OCI-LY7 (cell line): ENCODE measurements around the gene RNF152. TPM values are rescaled to one million over a fixed set of nuclear protein-coding genes. Genes with fewer than 3 reads are reported as not detected.
"Not testable (repeated sequence)": the region's sequence is repeated elsewhere in the genome, so short reads cannot be mapped to it uniquely, and the experiment has no call there.

Experiments
- BruUV-seq: library from RNA; stranded (reverse); fragments of 400-500 nt; replicated peaks from 2 replicates; lab custom pipeline; 2021; lab: Mats Ljungman, UMichigan
- CTCF ChIA-PET: fragments of 300-600 bp; sonication (Branson Sonifier 250); formaldehyde crosslinking; loops from one replicate; lab custom pipeline; 2022; ENCODE audit warnings: antibody characterized with exemption; ENCODE audit not compliant: unreplicated experiment; lab: Charles Lee
- POLR2A ChIA-PET: fragments of 300-600 bp; sonication (Branson Sonifier 250); formaldehyde crosslinking; loops from one replicate; lab custom pipeline; 2022; ENCODE audit warnings: antibody characterized with exemption; lab: Charles Lee
- DNase-seq: peaks from one replicate; pipeline ENCODE4 v3.0.0-alpha.2; 2015; ENCODE audit warnings: low spot score
- H2AFZ ChIP-seq: fragments of 200-600 bp; sonication (generic), shearing (Covaris generic); 2 replicates; pipeline ENCODE4 v1.6.1; 2014; ENCODE audit warnings: mild to moderate bottlenecking, antibody characterized with exemption, low read length, moderate library complexity
- H3K27ac ChIP-seq: fragments of 200-600 bp; sonication (generic); 2 replicates; pipeline ENCODE4 v1.5.1; 2014; ENCODE audit warnings: mixed run types, low read depth, mild to moderate bottlenecking, moderate library complexity, low read length, inconsistent platforms; ENCODE audit not compliant: poor library complexity, severe bottlenecking
- H3K36me3 ChIP-seq: fragments of 200-600 bp; sonication (generic); 2 replicates; pipeline ENCODE4 v1.6.1; 2014; ENCODE audit warnings: mild to moderate bottlenecking, antibody characterized with exemption, low read length, moderate library complexity, mixed read lengths; ENCODE audit not compliant: insufficient read depth
- H3K4me1 ChIP-seq: fragments of 200-600 bp; sonication (generic); 2 replicates; pipeline ENCODE4 v1.5.1; 2014; ENCODE audit warnings: mild to moderate bottlenecking, low read length; ENCODE audit not compliant: insufficient read depth, poor library complexity, severe bottlenecking
- H3K4me2 ChIP-seq: fragments of 200-600 bp; sonication (generic); 2 replicates; pipeline ENCODE4 v1.6.1; 2014; ENCODE audit warnings: mild to moderate bottlenecking, low read length
- H3K4me3 ChIP-seq: fragments of 200-600 bp; sonication (generic); 2 replicates; pipeline ENCODE4 v1.5.1; 2014; ENCODE audit warnings: mild to moderate bottlenecking, low read depth, low read length; ENCODE audit not compliant: poor library complexity, severe bottlenecking
- H3K79me2 ChIP-seq: fragments of 200-600 bp; sonication (generic); 2 replicates; pipeline ENCODE4 v1.6.1; 2016; ENCODE audit warnings: low read depth, mild to moderate bottlenecking, low read length, moderate library complexity, mixed read lengths; ENCODE audit not compliant: insufficient read depth
- H3K9me2 ChIP-seq: fragments of 200-600 bp; sonication (generic); 2 replicates; pipeline ENCODE4 v1.6.1; 2016; ENCODE audit warnings: mild to moderate bottlenecking, low read length, mixed read lengths; ENCODE audit not compliant: insufficient read depth
- H3K9me3 ChIP-seq: fragments of 200-600 bp; sonication (generic); 2 replicates; pipeline ENCODE4 v1.6.1; 2014; ENCODE audit warnings: mild to moderate bottlenecking, mixed run types, low read length, mixed read lengths
- H4K20me1 ChIP-seq: fragments of 200-600 bp; sonication (generic); 2 replicates; pipeline ENCODE4 v1.6.1; 2014; ENCODE audit warnings: mild to moderate bottlenecking, antibody characterized with exemption, low read length, moderate library complexity, mixed read lengths; ENCODE audit not compliant: insufficient read depth
- CTCF ChIP-seq: fragments of 200-600 bp; sonication (generic); conservative IDR thresholded peaks from 2 replicates; pipeline ENCODE4 v1.5.1; 2014; ENCODE audit warnings: mild to moderate bottlenecking, antibody characterized with exemption, low read length, moderate library complexity, mixed read lengths
- EZH2phosphoT487 ChIP-seq: fragments of 200-600 bp; sonication (generic); IDR thresholded peaks from 2 replicates; pipeline ENCODE4 v1.6.1; 2018; ENCODE audit warnings: low read depth, borderline replicate concordance, mild to moderate bottlenecking, mixed run types, antibody characterized with exemption, low read length, moderate library complexity, mixed read lengths
- intact Hi-C: fragments of 100-400 bp; cut with micrococcal nuclease; formaldehyde crosslinking; loops from one replicate; pipeline ENCODE4 v1.10.0; 2022; ENCODE audit not compliant: unreplicated experiment
- total RNA-seq, 2 experiments: library from RNA; depleted of rRNA in 1 of 2; stranded (reverse); fragments of >200 nt in 1 of 2; shearing (Covaris generic) in 1 of 2; gene quantifications; 2 replicates each; pipeline ENCODE4 v1.2.3, GENCODE V29; 2014 to 2022

RNF152 gene
- total RNA-seq, 2 experiments from 2014 or later: not detected

- no peaks in the 10 kb centered on the region for H3K36me3 ChIP-seq
- CTCF ChIA-PET: no interaction called here
- intact Hi-C loops: no loop called here
- no peaks in the 10 kb centered on the region for H3K9me3 ChIP-seq
- BruUV-seq: no TSS peak
- H3K79me2 ChIP-seq: no peaks in the 10 kb centered on the region
- H3K27ac ChIP-seq: no peak overlapping the region
- H3K4me3 ChIP-seq: no peak overlapping the region
- H3K4me1 ChIP-seq: no peaks in the 10 kb centered on the region
- H3K9me2 ChIP-seq: no peaks in the 10 kb centered on the region
- TF ChIP-seq CTCF (no peak), EZH2phosphoT487 (no peak)
- no peak overlapping the region for H2AFZ ChIP-seq
- no peaks in the 10 kb centered on the region for H4K20me1 ChIP-seq
- POLR2A ChIA-PET: no interaction called here
- H3K4me2 ChIP-seq: no peak overlapping the region
- no peak for DNase-seq
Observed at GRCh38 chr18:61791031-61791430, 101.8 kb downstream of the RNF152 start.

- POLR2A ChIA-PET, DNase-seq, H3K9me2 ChIP-seq, H2AFZ ChIP-seq, H4K20me1 ChIP-seq, H3K9me3 ChIP-seq, H3K4me3 ChIP-seq, CTCF ChIA-PET, BruUV-seq, H3K36me3 ChIP-seq, intact Hi-C loops, H3K79me2 ChIP-seq, H3K27ac ChIP-seq, H3K4me2 ChIP-seq, H3K4me1 ChIP-seq: not testable (repeated sequence)
Observed at GRCh38 chr18:61787011-61787670, 105.7 kb downstream of the RNF152 start.

DNA sequence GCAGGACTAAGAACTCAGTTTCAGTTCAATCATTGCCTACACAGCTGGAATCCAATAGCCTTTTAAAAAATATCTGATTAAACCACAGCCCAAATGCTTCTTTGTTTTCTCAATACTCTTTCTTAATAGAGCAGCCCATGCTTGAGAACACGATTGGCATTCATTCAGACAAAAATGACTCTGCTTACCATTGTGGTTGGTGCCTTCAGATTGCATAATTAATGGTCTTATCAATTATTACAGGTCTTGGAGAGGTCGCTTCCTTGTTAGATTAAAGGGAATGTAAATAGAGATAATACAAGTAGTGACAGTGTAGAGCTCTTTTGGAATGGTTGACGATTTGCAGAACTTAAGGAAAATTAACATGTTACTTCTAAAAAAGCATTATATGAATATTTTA lies 107.2 kb downstream of the RNF152 start:
- no TSS peak for BruUV-seq
- no peak overlapping the region for H3K27ac ChIP-seq
- no peak overlapping the region for H2AFZ ChIP-seq
- H3K4me2 ChIP-seq: no peak overlapping the region
- ChIA-PET CTCF (no interaction called here), POLR2A (no interaction called here)
- H3K4me1 ChIP-seq: no peaks in the 10 kb centered on the region
- DNase-seq: no peak
- H3K36me3 ChIP-seq: no peaks in the 10 kb centered on the region
- H3K9me2 ChIP-seq: no peaks in the 10 kb centered on the region
- no peaks in the 10 kb centered on the region for H3K9me3 ChIP-seq
- H3K79me2 ChIP-seq: no peaks in the 10 kb centered on the region
- intact Hi-C loops: no loop called here
- TF ChIP-seq EZH2phosphoT487 (no peak), CTCF (no peak)
- no peaks in the 10 kb centered on the region for H4K20me1 ChIP-seq
- no peak overlapping the region for H3K4me3 ChIP-seq
